C1 segment of cervical spinal cord (tissue), 14 donors: ENCODE data around the gene STYK1.
"Not testable (repeated sequence)": the region's sequence is repeated elsewhere in the genome, so short reads cannot be mapped to it uniquely, and the experiment has no call there.

Experiments used
- DNase-seq, 14 donors: peaks; one replicate each; lab custom pipeline; 2025; lab: John Stamatoyannopoulos, UW

STYK1 gene

DNA sequence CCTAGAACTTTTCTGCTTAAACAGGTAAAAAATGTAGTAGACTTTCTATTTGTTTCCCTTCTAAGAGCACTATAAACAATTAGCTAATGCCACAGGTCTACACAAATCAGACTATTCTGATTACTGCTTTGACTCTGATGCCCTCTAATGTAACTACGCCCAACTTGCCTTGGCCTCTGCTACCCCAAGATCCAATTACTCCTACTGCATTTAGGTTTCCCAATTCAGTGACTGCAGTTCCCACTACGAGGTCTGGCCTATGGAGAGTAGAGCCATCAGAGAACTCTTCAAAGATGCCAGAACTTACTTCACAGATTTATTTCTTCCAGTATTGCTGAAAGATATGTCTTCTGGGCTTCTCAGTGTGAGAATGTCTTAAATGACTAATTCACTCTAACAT is 15.3 kb upstream of the STYK1 start:
- DNase-seq, result no peak

DNA sequence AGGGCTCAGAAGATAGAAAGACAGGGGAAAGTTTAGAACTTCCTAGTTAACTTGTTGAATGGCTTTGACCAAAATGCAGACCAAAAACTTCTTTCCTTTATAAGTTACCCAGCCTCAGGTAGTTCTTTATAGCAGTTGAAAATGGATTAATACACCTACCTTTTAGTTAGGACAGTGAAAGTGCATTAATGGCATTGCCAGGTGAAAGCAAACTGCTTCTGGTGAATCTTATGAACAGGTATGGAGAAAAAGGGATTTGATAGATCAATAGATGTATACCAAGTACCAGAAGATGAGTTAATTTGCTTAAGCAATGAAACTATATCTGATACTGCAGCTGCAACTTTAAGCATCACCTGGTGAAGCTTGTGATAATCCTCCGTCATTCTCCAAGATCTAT is 14.2 kb upstream of the STYK1 start:
- DNase-seq, result no peak

DNA sequence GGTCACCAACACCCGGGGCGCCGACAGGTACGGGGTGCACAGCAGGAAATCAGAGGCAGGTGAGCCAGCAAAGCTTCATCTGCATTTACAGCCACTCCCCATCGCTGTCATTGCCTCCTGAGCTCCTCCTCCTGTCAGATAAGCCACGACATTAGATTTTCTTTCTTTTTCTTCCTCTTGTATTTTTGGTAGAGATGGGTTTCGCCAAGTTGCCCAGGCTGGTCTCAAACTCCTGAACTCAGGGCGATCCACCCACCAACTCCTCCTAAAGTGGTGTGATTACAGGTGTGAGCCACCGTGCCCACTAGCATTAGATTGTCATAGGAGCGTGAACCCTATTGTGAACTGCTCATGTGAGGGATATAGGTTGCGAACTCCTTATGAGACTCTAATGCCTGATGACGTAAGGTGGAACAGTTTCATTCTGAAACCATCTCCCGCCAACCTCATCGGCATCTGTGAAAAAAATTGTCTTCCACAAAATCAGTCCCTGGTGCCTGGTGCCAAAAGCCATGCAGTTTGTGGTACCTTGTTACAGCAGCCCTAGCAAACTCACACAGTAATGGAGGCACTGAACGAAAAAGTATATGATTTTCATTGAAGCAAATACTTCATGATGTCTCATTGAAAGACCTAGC is 1.5 kb downstream of the STYK1 start:
- DNase-seq, result no peak

DNA sequence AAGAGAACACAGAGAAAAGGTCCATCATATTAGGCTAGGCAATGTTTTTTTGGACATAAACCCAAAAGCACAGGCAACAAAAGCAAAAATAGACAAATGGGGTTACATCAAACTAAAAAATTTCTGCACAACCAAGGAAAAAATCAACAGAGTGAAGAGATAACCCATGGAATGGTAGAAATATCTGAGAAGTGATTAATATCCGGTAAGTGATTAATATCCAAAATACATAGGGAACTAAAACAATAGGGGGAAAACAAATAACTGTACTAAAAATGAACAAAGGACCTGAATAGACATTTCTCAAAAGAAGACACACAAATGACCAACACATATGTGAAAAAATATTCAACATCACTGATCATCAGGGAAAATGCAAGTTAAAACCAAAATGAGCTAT is 4.3 kb downstream of the STYK1 start:
- DNase-seq, result no peak

DNA sequence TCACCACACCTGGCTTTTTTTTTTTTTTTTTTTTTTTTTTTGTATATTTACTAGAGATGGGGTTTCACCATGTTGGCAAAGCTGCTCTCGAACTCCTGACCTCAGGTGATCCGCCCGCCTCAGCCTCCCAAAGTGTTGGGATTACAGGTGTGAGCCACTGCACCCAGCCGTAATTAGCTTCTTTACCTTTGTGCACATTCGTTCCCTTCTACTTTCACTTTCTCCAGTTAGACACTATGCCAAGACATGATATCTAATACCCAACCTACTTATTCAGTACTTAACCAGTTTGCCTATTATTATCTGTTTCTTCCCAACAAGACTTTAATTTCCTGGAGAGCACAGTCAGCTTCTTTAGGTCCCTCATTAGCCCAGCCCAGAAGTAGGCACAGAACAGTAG is 5.3 kb downstream of the STYK1 start:
- DNase-seq, result no peak

DNA sequence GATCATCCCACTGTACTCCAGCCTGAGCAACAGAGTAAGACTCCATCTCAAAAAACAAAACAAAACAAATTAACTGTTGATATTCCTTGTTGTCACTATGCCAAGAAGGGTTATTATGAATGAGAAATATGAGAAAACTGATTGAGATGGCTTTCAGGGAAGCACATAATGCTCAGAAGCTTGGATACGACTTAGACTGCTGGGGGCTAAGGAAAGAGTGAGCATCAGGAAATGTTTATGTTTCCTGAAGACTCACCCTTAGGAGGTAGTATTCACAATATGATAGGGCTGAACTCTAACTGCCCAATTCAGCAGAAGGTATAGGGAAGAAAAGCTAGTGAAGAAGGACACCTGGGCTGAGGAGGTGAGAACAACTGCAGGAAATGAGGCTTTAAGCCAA is 6.3 kb downstream of the STYK1 start:
- no peak for DNase-seq

DNA sequence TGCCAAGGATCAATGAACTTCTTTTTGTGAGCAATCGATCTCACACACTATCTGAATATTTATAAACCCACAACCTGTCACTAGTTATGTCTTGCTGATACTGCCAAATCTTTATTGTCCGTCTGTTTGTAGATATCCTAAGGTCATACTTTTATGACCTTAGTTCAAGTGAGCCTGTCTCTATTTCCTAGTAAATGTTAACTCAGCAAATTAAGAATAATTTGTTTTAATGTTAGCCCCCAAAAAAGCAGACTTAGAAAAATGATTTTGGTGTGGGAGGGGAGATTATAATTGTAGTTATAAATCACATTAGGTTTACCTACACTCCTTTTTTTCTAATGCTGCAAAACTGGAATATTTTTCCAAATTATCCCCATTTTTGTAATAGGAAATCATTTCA is 9.4 kb downstream of the STYK1 start:
- DNase-seq, result no peak

DNA sequence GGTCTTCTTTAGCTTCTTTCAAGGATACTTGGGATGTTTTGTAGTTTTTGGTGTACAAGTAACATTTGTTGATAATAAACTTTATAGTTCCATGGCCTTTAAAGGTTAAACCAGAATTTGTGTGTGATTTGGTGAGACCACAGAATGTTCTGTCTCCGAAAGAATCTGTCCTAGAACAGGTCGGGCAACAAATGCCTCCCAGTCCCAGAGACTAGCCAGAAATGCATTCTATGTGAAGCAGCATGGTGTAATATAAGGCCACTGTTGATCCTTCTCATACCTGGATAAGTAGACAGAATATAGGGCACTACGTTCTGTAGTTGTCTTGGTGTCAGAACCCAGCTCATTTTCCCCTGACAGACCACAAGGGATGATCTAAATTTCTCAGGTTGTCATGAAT is 10.0 kb downstream of the STYK1 start:
- no peak for DNase-seq

DNA sequence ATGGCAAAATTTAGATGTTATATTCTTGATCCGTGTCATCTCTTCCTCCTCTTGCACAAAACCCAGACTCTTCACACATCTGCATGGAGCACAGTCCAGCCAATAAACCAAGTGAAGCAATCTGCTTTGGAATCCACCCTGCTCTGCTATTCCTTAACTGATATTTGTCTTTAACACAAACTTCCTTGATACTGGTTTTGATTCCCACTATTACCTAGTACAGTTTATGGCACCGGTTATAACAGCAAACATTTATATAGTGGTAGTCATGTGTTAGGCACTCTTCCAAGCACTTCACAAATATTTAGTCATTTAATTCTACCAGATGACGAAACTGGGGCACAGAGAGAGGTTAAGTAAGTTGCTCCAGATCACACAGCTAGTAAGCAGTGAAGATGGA is 12.5 kb downstream of the STYK1 start:
- DNase-seq, result no peak

DNA sequence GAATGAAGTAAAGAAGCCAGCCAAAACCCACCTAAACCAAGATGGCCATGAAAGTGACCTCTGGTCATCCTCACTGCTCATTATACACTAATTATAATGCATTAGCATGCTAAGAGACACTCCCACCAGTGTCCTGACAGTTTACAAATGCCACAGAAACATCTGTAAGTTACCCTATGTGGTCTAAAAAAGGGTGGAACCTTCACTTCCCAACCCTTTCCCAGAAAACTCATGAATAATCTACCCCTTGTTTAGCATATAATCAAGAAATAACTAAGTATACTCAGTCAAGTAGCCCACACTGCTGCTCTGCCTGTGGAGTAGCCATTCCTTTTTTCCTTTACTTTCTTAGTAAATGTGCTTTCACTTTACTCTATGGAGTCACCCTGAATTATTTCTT is 19.8 kb downstream of the STYK1 start:
- DNase-seq, result no peak

DNA sequence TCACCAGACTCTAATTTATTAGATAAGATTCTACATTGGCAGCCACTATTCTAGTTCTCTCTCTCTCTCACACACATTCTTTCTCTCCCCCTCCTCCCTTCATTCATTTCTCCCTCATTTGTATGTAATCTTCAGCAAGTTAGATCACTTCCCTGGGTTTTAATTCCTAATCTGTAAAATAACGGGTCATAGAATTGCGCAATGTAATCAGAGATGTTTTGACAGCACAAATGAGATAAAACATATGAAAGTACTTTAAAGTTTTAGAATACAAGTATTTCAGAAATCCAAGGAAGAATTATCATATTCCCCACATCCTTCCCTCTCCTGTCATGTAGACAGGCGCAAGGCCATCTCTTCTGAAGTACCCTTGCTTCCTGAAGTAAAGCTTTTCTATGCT is 21.7 kb downstream of the STYK1 start:
- no peak for DNase-seq

DNA sequence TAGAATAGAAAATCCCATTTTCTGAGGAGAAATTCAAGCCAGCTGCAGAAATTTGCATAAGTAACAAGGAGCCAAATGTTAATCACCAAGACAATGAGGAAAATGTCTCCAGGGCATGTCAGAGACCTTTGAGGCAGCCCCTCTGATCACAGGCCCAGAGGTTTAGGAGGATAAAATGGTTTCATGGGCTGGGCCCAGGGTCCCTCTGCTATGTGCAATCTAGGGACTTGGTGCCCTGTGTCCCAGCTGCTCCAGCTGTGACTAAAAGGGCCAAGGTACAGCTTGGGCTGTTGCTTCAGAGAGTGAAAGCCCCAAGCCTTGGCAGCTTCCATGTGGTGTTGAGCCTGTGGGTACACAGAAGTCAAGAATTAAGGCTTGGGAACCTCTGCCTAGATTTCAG is 27.3 kb downstream of the STYK1 start:
- not testable (repeated sequence) for DNase-seq

DNA sequence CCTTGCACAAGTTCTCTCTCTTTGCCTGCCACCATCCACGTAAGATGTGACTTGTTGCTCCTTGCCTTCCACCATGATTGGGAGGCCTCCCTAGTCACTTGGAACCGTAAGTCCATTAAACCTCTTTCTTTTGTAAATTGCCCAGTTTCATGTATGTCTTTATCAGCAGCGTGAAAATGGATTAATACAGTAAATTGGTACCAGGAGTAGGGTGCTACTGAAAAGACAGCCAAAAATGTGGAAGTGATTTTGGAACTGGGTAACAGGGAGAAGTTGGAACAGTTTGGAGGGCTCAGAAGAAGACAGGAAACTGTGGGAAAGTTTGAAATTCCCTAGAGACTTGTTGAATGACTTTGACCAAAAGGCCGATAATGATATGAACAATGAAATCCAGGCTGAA is 27.9 kb downstream of the STYK1 start:
- DNase-seq, result no peak

DNA sequence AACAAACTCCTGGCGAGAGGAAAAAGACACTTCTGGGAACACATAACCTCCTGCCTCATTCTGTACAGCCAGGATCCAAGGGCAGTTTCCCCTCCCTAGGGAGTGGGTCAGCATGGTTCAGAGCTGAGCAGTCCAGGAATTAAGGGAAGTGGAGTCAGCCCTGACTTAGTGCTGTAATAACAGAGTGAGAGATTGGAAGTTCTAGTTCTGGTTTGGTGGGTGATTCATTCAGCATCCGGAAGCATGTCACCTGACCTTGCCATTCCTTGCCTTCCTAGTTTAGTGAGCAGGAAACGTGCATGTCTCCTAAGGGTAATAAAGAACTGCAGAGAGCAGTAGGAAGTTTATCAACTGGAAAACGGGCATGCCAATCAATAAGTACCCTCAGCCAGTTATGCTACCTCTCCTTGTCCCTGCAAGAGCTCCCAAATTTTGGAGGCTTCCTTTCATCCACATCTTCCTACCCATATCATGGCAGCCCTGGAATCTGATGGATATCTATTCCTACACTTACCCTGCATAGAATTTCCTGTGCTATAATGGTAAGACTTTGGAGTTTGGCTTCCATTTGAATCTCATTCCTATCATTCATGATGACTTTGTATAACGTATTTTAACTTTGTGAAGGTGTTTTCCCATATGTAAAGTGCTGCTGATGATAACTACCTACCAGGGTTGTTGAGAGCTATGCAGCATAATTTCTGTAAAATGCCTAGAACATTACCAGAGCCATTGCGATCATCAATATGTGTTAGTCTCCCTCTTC is 31.9 kb downstream of the STYK1 start:
- no peak for DNase-seq

DNA sequence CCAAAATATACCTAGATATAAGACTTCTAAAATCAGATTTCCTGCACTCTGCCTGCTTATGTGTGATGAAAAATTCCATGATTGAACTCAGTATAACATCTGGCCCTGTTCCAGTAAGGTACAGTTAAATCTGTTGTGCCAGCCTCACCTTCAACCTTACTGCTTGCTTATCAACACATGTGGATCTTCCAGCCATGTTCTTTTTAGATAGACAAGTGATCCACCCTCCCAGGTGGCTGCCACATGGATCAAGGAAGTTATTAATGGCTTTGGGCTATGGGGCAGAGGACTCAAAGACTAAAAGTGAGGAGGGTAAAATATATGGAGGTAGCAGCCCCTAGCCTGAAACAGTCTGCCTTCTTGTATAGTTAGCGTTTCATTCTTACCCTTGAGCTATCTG is 35.1 kb downstream of the STYK1 start:
- DNase-seq, result no peak

DNA sequence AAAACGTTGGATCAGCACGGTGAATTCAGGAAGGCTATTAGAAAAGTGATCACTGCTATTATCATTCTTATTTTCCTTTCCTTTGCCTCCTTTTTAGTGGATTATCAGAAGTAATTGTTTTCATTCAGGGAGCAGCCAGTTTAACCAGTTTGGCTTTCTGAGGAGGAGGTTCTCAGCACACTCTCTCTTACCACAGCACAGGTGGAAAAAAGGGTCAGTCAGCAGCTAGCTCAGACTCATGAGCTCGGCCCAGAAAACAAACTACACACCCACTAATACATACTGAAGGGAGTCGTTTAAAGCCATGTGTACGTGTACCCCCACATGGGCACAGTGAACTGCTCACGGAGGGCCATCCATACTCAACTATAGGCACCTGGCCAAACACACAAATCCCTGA is 37.2 kb downstream of the STYK1 start:
- no peak for DNase-seq

DNA sequence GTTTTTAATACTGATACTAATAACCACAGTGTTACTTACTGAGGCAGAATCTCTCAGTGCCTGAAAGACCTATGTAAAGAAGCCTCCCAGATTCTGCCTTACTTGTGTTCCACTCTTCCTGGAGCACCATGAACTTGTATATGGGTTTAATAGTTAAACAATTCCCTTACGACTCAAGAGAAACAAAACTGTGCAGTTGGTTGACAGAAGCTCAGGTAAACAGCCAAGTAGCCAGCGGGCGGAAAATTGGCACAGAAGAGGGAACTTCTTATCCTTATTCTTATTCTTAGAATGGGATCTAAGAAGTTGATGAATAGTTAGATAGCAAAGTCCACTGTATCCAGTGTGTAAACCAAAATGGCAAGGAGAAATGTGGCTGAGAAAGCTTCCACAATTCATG is 37.7 kb downstream of the STYK1 start:
- no peak for DNase-seq

DNA sequence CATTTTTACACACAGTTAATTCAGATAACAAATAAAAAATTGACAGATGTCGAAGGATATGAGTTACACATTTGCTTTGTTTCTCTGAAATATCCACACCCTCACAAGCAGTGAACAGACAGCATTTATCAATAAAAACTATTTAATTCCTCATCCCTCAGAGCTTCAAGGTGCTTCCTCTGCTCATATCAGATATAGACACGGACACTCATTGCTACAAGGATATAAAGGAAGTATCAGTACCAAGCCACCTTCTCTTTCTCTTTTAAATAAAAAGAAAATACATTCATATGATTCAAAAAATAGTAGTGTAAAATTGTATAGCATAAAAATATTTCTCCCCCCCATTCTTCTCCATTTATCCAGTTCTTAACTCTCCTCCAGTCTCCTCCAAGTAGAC is 38.5 kb downstream of the STYK1 start:
- no peak for DNase-seq

DNA sequence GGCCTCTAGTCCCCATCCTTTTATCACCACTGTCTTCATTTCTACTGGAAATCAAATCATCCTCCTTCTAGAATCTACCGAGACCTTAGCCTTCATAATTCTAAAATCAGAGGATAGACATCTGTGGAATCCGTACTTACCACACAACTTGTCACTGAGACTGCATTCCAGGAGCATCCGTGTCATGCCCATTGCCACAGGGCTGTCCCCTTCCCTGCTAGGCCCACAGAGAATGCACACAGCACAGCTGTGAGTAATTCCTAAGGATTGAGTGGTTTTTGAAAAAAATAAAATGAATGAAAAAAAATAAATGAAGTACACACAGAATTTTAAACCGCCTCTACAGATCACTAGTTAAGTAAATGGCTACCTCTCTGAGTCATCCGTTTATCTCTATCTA is 39.4 kb downstream of the STYK1 start:
- DNase-seq, result no peak

DNA sequence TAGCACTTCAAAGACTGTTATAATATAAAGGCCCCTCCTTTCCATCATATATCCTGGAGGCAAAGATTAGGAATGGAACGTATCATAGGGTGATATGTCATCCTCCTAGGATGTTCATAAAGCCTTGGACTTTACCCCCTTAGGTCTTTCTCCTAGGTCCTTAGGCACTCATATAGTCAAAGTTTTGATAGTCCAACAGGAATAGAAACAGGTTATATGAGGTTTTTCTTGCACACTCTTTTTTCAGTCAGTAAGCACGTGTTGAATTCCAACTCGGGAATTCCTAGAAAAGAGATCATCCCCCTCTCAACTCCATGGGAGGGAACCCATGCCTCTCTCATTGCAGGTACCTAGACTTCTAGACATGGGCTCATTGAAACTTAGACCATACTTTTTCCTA is 40.3 kb downstream of the STYK1 start:
- DNase-seq, result no peak

DNA sequence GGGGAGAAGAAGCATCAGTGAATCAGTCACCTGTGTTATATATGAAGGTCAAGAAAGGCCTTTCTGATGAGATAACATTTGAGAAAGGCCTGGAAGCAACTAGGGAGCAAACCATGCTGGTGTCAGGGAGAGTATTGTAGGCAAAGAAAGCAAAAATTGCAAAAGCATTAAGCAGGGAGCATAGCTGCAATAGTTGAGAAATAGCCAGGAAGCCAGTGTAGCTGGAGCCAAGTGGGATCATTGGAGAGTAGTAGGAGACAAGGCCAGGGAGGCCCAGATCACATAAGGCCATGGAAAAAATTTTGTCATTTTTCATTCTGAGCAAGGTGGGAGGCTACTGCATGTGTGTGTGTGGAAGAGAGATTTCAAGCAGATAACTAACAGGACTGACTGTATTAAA is 41.6 kb downstream of the STYK1 start:
- DNase-seq, result no peak

DNA sequence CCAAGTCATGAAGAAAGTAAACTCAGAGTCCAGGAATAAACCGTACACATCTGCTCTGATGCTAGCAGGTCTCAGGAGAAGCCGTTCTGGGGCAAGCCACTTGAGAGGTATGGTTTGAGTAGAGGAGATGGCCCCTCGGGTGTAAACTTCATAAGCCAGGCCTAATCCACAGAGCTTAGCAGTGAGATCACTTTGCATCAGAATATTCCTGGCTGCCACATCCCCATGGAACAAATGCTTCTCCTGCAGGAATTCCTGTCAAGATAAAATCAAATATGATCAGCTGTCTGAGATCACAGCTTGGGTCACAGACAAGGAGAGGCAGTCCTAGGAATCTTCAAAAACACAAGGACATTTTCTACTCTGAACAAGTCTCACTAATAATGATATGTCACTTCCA is 49.2 kb downstream of the STYK1 start:
- no peak for DNase-seq

DNA sequence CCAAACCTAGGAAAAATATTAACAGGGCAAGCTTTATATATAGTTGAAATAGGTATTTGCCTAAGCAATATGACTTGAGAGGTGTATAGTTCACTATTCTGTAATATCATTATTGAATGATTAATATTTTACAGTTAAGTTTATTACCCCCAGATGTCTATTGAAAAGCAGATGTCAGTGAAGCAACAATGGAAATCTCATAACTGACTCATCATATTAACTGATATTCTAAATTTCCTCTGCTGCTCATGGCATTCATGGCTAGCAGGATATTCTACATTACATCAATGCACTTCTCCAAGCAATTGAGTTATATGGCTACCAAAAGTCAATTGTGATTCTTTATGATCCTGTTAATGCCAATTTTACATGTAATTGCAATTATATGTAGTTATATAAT is 50.7 kb downstream of the STYK1 start:
- no peak for DNase-seq

DNA sequence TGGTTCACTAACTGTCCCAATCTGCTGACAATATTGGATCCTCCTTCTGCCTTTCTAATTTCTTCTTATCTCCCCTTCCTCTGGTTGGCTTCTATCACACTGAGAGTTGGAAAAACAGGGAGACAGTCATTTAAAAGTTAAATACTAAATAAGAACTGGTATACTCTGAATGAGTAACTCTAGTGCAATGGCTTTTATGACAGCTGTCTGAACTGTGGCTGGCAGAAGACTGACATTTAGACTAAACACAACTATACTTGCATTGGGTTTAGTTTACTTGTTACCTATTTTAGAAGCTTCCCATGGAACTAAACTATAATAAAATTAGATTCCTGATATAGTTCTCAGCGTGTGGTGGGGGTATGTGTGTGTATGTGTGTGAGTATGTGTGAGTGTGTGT is 52.6 kb downstream of the STYK1 start:
- DNase-seq, result no peak
